HepG2 (cell line): ENCODE measurements around the gene MAN2A1. TPM values are rescaled to one million over a fixed set of nuclear protein-coding genes. Genes with fewer than 3 reads are reported as not detected.

Source experiments
- ASH2L ChIP-seq: fragments of 300-600, 200-600 bp; sonication (generic); IDR thresholded peaks from 2 replicates; pipeline ENCODE4 v1.7.0; 2017; ENCODE audit warnings: low read depth, mild to moderate bottlenecking, moderate library complexity, mixed read lengths, low read length; ENCODE audit not compliant: insufficient read length
- EED ChIP-seq: sonication (generic); formaldehyde crosslinking; IDR thresholded peaks from 2 replicates; pipeline ENCODE4 v1.5.0; 2020; ENCODE audit warnings: mild to moderate bottlenecking, missing genetic modification reagents
- HOXD1 ChIP-seq: sonication (generic); formaldehyde crosslinking; IDR thresholded peaks from 2 replicates; pipeline ENCODE4 v1.5.0; 2020; ENCODE audit warnings: missing genetic modification reagents
- KAT7 ChIP-seq: IDR thresholded peaks from 2 replicates; pipeline ENCODE4 v1.6.1; 2018; ENCODE audit warnings: borderline replicate concordance, missing compliant biosample characterization
- KLF9 ChIP-seq: IDR thresholded peaks from 2 replicates; pipeline ENCODE4 v1.6.1; 2016; ENCODE audit warnings: low read depth
- MBNL3 ChIP-seq: fragments of 250-450 bp; sonication (Bioruptor Pico); conservative IDR thresholded peaks from 2 replicates; pipeline ENCODE4 v1.8.0; 2022; ENCODE audit warnings: mild to moderate bottlenecking, inconsistent platforms
- NR2F2 ChIP-seq: IDR thresholded peaks from 2 replicates; pipeline ENCODE4 v1.6.1; 2012; ENCODE audit warnings: low read depth, inconsistent platforms, borderline replicate concordance
- SNAI1 ChIP-seq: sonication (generic); formaldehyde crosslinking; IDR thresholded peaks from 2 replicates; pipeline ENCODE4 v1.5.0; 2020; ENCODE audit warnings: mild to moderate bottlenecking, missing genetic modification reagents, borderline replicate concordance
- TCF7 ChIP-seq: sonication (generic); IDR thresholded peaks from 2 replicates; pipeline ENCODE4 v1.6.1; 2016; ENCODE audit warnings: antibody characterized with exemption, low read depth
- THAP11 ChIP-seq: IDR thresholded peaks from 2 replicates; pipeline ENCODE4 v1.6.1; 2016; ENCODE audit warnings: missing biosample characterization, missing genetic modification reagents
- TMF1 ChIP-seq: sonication (generic); formaldehyde crosslinking; IDR thresholded peaks from 2 replicates; pipeline ENCODE4 v1.8.1; 2022; ENCODE audit warnings: low read depth, missing genetic modification reagents
- YY1 ChIP-seq: IDR thresholded peaks from 2 replicates; pipeline ENCODE4 v1.6.1; 2011; ENCODE audit warnings: low read length, low read depth, moderate library complexity, mild to moderate bottlenecking; ENCODE audit not compliant: insufficient read depth, insufficient replicate concordance
- ZC3H13 ChIP-seq: sonication (generic); formaldehyde crosslinking; IDR thresholded peaks from 2 replicates; pipeline ENCODE4 v1.8.1; 2023; ENCODE audit warnings: mild to moderate bottlenecking, missing genetic modification reagents, moderate library complexity
- ZKSCAN8 ChIP-seq: IDR thresholded peaks from 2 replicates; pipeline ENCODE4 v1.6.1; 2016; ENCODE audit warnings: borderline replicate concordance, missing genetic modification reagents, missing compliant biosample characterization
- ZMYM2 ChIP-seq: sonication (generic); formaldehyde crosslinking; IDR thresholded peaks from 2 replicates; pipeline ENCODE4 v1.8.0; 2022; ENCODE audit warnings: mild to moderate bottlenecking, missing genetic modification reagents
- ZNF232 ChIP-seq: sonication (generic); formaldehyde crosslinking; IDR thresholded peaks from 2 replicates; pipeline ENCODE4 v1.4.0; 2020; ENCODE audit warnings: missing genetic modification reagents, borderline replicate concordance
- ZNF263 ChIP-seq: sonication (generic); formaldehyde crosslinking; IDR thresholded peaks from 2 replicates; pipeline ENCODE4 v1.4.0; 2020; ENCODE audit warnings: missing genetic modification reagents
- ZNF292 ChIP-seq: sonication (generic); formaldehyde crosslinking; IDR thresholded peaks from 2 replicates; pipeline ENCODE4 v1.8.1; 2022; ENCODE audit warnings: mild to moderate bottlenecking, low read depth, missing genetic modification reagents, borderline replicate concordance
- ZNF441 ChIP-seq: sonication (generic); formaldehyde crosslinking; IDR thresholded peaks from 2 replicates; pipeline ENCODE4 v1.7.0; 2021; ENCODE audit warnings: missing genetic modification reagents, borderline replicate concordance
- ZNF556 ChIP-seq: sonication (generic); formaldehyde crosslinking; IDR thresholded peaks from 2 replicates; pipeline ENCODE4 v1.4.0; 2020; ENCODE audit warnings: mild to moderate bottlenecking, missing genetic modification reagents, borderline replicate concordance
- ZNF563 ChIP-seq: sonication (generic); formaldehyde crosslinking; IDR thresholded peaks from 2 replicates; pipeline ENCODE4 v1.8.0; 2022; ENCODE audit warnings: mild to moderate bottlenecking, moderate library complexity, missing genetic modification reagents
- ZNF709 ChIP-seq: sonication (generic); formaldehyde crosslinking; IDR thresholded peaks from 2 replicates; pipeline ENCODE4 v1.5.0; 2020; ENCODE audit warnings: mild to moderate bottlenecking, missing genetic modification reagents
- ZNF790 ChIP-seq: sonication (generic); formaldehyde crosslinking; IDR thresholded peaks from 2 replicates; pipeline ENCODE4 v1.8.0; 2022; ENCODE audit warnings: missing genetic modification reagents, mild to moderate bottlenecking, borderline replicate concordance
- ZSCAN29 ChIP-seq: sonication (generic); formaldehyde crosslinking; conservative IDR thresholded peaks from 2 replicates; pipeline ENCODE4 v1.4.0; 2020; ENCODE audit warnings: mild to moderate bottlenecking, missing genetic modification reagents
- polyA plus RNA-seq, 8 experiments: library from polyadenylated mRNA; depleted of rRNA in 3 of 8; stranded (reverse) in 7 of 8; unstranded in 1 of 8; fragments of >200 nt; fragmentation: Illumina TruSeq in 4 of 8; extraction: Trizol in 4 of 8; gene quantifications; 2 replicates each; pipeline versions ENCODE4 v1.2.1 to v1.2.3, GENCODE V29; 2011 to 2016; ENCODE audit warnings: low read depth in 4 of 8, missing spikeins in 1 of 8, mixed read lengths in 1 of 8; ENCODE audit not compliant: insufficient read depth in 1 of 8
- total RNA-seq, 5 experiments: library from RNA; depleted of rRNA; stranded (reverse); fragments of >200 nt; fragmentation: Illumina TruSeq; extraction: Trizol; gene quantifications; 2 replicates each; pipeline ENCODE4 v1.2.3, GENCODE V29; 2016; ENCODE audit warnings: low read depth in 1 of 5
- TF ChIP-seq, protein P1 (sequence below): sonication (generic); formaldehyde crosslinking; IDR thresholded peaks from 2 replicates; pipeline ENCODE4 v1.9.0; 2021; ENCODE audit warnings: mild to moderate bottlenecking, missing genetic modification reagents

Gene MAN2A1
- total and polyA plus RNA-seq, 2 of the 13 experiments (the other 11 are each of a cell fraction or from before 2014, with no cell fraction given) = 56.2 to 80.5 TPM

DNA sequence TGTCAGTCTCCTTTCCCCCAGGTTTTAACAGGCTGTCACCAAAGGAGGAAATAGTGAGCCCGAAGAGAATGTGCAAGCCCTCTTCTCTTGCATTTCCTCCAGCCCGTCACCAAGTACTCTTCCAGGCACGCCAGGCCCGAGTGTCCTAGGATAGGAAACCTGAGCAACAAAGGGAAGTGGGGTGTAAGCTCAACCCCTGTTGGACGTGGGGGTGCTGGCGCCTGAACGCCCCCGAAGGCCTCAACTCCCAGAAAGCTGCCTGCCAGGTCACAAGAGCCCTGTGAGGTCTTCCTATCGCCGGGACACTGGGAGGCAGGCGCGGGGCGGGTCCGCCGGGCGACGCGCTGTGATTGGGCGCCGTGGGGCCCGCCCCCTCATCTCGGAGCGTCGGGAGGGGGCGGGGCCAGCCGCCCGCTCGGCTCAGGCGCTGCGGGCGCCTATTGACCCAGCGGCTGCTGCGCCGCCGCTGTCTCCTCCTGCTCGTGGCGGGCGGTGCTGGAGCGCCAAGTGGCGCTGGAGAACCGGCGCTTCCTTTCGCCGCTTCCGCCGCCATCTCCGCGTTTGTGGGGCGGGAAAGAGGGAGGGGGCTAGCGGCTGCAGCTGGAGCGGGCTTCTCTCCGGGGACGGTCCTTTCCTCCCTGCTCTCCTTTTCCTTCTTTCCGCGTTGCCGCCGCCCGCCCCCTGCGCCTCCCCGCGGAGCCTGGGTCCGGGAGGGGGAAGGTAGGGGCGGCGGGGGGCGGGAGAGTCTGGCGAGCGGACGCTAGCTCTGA lies 572 bp upstream of the MAN2A1 start (continued):
- TF ChIP-seq ZMYM2 (CRISPR knock-in tag) (peak; percentile 70; the same call in 1 of the 2 replicates), KAT7 (CRISPR knock-in tag) (peak; percentile 38; the same call in 1 of the 2 replicates), ZNF563 (CRISPR knock-in tag) (no peak; the same call in 1 of the 2 replicates), NR2F2 (no peak), SNAI1 (CRISPR knock-in tag) (no peak), HOXD1 (CRISPR knock-in tag) (peak; percentile 57; the same call in 1 of the 2 replicates), YY1 (peak; percentile 62), ZC3H13 (CRISPR knock-in tag) (no peak), ZNF263 (CRISPR knock-in tag) (no peak), ASH2L (peak; percentile 83), TMF1 (CRISPR knock-in tag) (no peak), ZNF556 (CRISPR knock-in tag) (peak; percentile 43; the same call in 1 of the 2 replicates), ZNF790 (CRISPR knock-in tag) (peak; percentile 62; the same call in 1 of the 2 replicates), ZNF441 (0 out of 2 replicates have a peak, but pooled peaks have one; percentile 32), ZNF709 (CRISPR knock-in tag) (peak; percentile 88), ZKSCAN8 (peak; percentile 18; the same call in 1 of the 2 replicates), THAP11 (peak; percentile 44; the same call in 1 of the 2 replicates), MBNL3 (CRISPR knock-in tag) (no peak), ZSCAN29 (CRISPR knock-in tag) (peak; percentile 71; the same call in 1 of the 2 replicates), ZNF232 (CRISPR knock-in tag) (peak; percentile 71; the same call in 1 of the 2 replicates), EED (CRISPR knock-in tag) (peak; percentile 80; the same call in 1 of the 2 replicates), TCF7 (no peak), KLF9 (CRISPR knock-in tag) (0 out of 2 replicates have a peak, but pooled peaks have one; percentile 4), ZNF292 (peak; percentile 56; the same call in 1 of the 2 replicates)
- TF ChIP-seq, protein P1, sequence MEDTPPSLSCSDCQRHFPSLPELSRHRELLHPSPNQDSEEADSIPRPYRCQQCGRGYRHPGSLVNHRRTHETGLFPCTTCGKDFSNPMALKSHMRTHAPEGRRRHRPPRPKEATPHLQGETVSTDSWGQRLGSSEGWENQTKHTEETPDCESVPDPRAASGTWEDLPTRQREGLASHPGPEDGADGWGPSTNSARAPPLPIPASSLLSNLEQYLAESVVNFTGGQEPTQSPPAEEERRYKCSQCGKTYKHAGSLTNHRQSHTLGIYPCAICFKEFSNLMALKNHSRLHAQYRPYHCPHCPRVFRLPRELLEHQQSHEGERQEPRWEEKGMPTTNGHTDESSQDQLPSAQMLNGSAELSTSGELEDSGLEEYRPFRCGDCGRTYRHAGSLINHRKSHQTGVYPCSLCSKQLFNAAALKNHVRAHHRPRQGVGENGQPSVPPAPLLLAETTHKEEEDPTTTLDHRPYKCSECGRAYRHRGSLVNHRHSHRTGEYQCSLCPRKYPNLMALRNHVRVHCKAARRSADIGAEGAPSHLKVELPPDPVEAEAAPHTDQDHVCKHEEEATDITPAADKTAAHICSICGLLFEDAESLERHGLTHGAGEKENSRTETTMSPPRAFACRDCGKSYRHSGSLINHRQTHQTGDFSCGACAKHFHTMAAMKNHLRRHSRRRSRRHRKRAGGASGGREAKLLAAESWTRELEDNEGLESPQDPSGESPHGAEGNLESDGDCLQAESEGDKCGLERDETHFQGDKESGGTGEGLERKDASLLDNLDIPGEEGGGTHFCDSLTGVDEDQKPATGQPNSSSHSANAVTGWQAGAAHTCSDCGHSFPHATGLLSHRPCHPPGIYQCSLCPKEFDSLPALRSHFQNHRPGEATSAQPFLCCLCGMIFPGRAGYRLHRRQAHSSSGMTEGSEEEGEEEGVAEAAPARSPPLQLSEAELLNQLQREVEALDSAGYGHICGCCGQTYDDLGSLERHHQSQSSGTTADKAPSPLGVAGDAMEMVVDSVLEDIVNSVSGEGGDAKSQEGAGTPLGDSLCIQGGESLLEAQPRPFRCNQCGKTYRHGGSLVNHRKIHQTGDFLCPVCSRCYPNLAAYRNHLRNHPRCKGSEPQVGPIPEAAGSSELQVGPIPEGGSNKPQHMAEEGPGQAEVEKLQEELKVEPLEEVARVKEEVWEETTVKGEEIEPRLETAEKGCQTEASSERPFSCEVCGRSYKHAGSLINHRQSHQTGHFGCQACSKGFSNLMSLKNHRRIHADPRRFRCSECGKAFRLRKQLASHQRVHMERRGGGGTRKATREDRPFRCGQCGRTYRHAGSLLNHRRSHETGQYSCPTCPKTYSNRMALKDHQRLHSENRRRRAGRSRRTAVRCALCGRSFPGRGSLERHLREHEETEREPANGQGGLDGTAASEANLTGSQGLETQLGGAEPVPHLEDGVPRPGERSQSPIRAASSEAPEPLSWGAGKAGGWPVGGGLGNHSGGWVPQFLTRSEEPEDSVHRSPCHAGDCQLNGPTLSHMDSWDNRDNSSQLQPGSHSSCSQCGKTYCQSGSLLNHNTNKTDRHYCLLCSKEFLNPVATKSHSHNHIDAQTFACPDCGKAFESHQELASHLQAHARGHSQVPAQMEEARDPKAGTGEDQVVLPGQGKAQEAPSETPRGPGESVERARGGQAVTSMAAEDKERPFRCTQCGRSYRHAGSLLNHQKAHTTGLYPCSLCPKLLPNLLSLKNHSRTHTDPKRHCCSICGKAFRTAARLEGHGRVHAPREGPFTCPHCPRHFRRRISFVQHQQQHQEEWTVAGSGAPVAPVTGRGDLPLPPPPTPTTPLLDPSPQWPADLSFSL (CRISPR knock-in tag) = no peak
